GM19193 (cell line): ENCODE data around the gene DLX4.

ENCODE experiments used
- POLR2A ChIP-seq: IDR thresholded peaks from 4 replicates; pipeline ENCODE4 v1.6.1; 2011; ENCODE audit not compliant: insufficient read depth, insufficient read length; ENCODE audit errors: extremely low read depth

The DLX4 gene

GRCh38 chr17:49996495-49997300 is 27.7 kb downstream of the DLX4 start:
- TF ChIP-seq POLR2A: no peak

DNA sequence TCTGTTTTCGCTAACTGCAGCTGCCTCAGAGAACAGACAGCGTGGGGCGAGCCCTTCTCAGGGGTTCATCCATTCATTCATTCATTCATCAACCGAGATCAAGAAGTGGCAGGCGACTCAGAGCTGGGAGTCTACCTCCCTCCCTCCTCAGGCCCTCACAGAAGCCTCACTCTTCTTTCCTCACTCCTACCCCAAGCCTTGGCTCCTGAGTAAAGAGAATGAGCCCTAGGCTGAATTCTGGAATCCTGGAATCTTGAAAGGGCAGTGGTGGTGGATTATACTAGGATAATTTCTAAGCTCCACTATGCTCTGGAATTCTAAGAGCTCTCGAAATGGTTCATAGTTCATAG is 28.3 kb downstream of the DLX4 start:
- TF ChIP-seq POLR2A: no peak

GRCh38 chr17:49997773-49998703 is 29.0 kb downstream of the DLX4 start:
- TF ChIP-seq POLR2A: no peak

DNA sequence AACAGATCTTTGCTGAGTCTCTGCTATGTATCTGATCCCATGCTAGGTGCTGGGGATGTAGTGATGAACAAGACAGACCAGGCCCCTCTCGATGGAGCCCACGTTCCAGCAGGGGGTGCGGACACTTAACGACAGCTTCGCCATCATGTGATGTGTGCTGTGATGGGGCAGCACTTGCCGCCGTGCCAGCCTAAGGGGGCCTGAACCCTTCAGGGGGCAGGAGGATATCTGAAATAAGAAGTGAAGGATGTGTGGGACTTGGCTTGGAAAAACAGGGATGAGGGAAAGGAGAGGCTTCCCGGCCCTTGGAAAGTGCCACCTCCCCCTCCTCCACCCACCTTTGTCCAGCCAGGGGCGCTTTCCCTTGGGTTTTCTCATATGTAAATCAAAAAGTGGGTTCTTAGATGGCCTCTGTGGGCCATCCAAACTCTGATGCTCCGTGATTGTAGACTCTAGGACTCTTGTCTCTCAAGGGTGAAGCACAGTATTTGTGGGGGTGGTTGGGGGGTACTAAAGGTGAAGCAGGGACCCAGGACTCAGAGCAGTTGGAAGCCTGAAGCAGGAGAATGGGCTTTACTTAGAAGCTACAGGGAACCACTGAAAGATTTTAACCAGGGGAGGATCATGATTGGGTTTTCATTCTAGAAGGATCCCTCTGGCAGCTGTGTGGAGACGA is 30.0 kb downstream of the DLX4 start:
- no peak for TF ChIP-seq POLR2A

GRCh38 chr17:50003911-50004310 is 34.9 kb downstream of the DLX4 start:
- no peak for TF ChIP-seq POLR2A

DNA sequence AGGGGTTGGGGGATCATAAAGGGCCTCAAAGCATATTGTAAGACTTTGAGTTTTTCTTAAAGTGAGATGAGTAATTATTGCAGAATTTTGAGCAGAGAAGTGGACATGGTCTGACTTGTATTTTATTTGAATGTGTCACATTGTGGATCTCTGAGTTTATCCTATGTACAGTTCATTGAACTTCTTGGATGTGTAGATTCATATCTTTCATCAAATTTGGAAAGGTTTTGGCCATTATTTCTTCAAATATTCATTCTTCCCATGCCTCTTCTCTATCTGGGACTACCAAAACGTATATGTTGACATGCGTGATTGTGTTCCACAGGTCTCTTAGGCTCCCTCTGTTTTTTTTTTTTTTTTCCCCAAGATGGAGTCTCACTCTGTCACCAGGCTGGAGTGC is 40.3 kb downstream of the DLX4 start:
- TF ChIP-seq POLR2A: no peak

DNA sequence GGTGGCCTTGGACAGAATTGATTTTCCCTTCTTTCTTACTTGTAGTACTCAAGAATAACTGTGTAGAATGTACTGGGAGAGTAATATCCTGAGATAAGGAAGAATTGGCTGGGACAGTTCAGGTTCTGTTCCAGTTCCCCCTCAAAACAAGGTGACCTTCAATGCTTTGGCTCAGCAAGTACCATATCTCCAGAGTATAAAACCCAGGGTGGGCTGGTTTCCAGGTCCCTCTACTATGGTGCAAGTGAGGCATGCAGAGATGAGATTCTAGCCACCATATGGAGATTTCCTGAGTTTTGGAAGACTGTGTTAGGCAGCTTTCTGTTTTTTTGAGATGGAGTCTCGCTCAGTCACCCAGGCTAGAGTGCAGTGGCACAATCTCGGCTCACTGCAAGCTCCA is 44.1 kb downstream of the DLX4 start:
- no peak for TF ChIP-seq POLR2A

- no peak for TF ChIP-seq POLR2A
Measured at GRCh38 chr17:50014471-50015088, 45.6 kb downstream of the DLX4 start.

DNA sequence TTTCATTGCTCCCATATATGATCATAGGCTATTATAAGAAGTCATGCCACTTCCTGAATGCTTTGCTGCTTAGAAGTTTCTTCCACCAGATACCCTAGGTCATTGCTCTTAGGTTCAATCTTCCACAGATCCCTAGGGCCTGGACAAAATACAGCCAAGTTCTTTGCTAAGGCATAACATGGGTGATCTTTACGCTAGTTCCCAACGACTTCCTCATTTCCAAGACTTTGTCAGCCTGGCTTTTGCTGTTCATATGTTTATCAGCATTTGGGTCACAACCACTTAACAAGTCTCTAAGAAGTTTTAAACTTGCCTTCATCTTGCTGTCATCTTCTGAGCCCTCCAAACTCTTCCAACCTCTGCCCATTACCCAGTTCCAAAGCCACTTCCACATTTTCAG is 46.2 kb downstream of the DLX4 start:
- TF ChIP-seq POLR2A: no peak

DNA sequence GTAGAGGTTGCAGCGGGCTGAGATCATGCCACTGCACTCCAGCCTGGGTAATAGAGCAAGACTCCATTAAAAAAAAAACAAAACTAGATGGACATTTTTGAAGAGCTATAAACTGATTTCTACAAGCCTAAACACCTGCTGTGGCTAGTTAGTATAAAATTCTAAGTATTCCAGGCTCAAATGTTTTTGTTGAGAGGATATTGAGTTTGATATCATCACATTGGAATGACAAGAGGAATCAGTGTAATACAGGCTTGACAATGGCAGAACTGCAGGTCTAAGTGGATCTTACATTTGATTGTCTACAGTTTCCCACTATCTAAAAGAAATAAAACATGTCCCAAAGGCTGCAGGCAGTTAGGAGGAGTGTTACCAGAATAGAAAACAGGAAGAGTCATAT is 49.9 kb downstream of the DLX4 start:
- no peak for TF ChIP-seq POLR2A

GRCh38 chr17:50020841-50021599 is 52.0 kb downstream of the DLX4 start:
- TF ChIP-seq POLR2A: no peak

DNA sequence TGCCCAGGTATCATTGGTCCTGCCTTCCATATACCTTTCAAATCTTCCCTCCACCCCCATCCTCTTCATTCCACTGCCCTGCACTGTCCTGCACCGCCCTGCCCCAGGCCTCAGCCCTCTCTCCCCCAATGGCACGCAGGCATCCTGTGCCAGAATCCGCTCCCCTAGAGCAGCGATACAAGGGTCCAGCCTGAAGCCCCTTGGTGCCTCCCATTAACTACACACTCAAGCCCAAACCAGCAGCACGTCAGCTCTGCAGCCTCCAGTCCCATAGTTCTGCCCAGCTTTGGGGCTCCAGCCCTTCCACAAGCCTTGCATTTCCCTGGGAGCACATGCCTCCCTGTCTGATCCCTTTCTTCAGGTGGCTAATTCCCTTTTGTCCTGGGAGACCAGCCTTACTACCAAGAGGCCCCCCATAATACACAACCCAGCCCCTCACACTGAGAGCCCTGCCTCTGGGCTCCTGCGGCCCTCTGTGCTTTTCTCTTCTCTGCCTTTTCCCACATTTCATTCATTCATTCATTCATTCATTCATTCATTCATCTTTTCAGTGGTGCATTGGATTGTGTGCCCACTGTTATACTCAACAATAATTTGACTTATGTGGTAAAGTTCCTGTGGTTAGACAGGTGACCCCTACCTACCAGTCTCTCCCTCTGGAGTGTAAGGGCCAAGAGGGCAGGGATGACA is 52.8 kb downstream of the DLX4 start:
- TF ChIP-seq POLR2A: no peak

- no peak for TF ChIP-seq POLR2A
Measured at GRCh38 chr17:50022463-50023130, 53.6 kb downstream of the DLX4 start.
